Left renal cortex interstitium (tissue), 4 donors: ENCODE results near the gene KIF25. TPM values are rescaled to one million over a fixed set of nuclear protein-coding genes. Genes with fewer than 3 reads are reported as not detected.

Experiments
- polyA plus RNA-seq, 4 donors: library from polyadenylated mRNA; unstranded; fragments of 120-200 nt; gene quantifications; one replicate each; pipeline ENCODE4 v1.2.1, GENCODE V29; 2013; ENCODE audit not compliant: insufficient read length in 4 of 4

The KIF25 gene
- polyA plus RNA-seq, 4 donors: 0.34 to 0.96 (median 0.57) TPM

Other genes with a start within 250 kb of the KIF25 start
- gene AFDN, start 170.8 kb upstream of the KIF25 start, polyA plus RNA-seq: 100 to 1,000 TPM; 133 to 248 (median 191) TPM
- 10 to 100 TPM; 12.2 to 30.9 (median 20.0) TPM for gene FRMD1, start 81.5 kb downstream of the KIF25 start, polyA plus RNA-seq